ENCODE results near the gene MIPEP.

- no peak for TF ChIP-seq CTCF (IDR thresholded peaks at IDR 0.05)
- no peak for TF ChIP-seq POLR2A (IDR thresholded peaks at IDR 0.05)
These were observed 117.6 kb downstream of the MIPEP start for GRCh38 chr13:23771552-23771951.

Data from esophagus squamous epithelium (tissue), 4 donors.